HEK293T (cell line): Measurements from ENCODE around the gene PDX1.

Source experiments
- ARNT ChIP-seq: fragments of 450-650 bp; IDR thresholded peaks from 2 replicates; pipeline ENCODE4 v1.6.1; 2017; ENCODE audit warnings: mild to moderate bottlenecking
- BHLHE40 ChIP-seq: fragments of 450-650 bp; IDR thresholded peaks from 2 replicates; pipeline ENCODE4 v1.6.1; 2016; ENCODE audit warnings: mild to moderate bottlenecking, moderate library complexity, borderline replicate concordance
- CTBP1 ChIP-seq: fragments of 450-650 bp; IDR thresholded peaks from 2 replicates; pipeline ENCODE4 v1.6.1; 2016; ENCODE audit warnings: borderline replicate concordance
- ELF4 ChIP-seq: fragments of 450-650 bp; IDR thresholded peaks from 2 replicates; pipeline ENCODE4 v1.6.1; 2017; ENCODE audit warnings: antibody characterized with exemption
- FOXA1 ChIP-seq: fragments of 450-650 bp; IDR thresholded peaks from 2 replicates; pipeline ENCODE4 v1.6.1; 2016; ENCODE audit warnings: mild to moderate bottlenecking
- FOXK2 ChIP-seq: fragments of 450-650 bp; IDR thresholded peaks from 2 replicates; pipeline ENCODE4 v1.6.1; 2016; ENCODE audit warnings: mild to moderate bottlenecking
- FOXM1 ChIP-seq: fragments of 450-650 bp; IDR thresholded peaks from 2 replicates; pipeline ENCODE4 v1.6.1; 2017; ENCODE audit warnings: mild to moderate bottlenecking, borderline replicate concordance
- HDGF ChIP-seq: fragments of 450-650 bp; IDR thresholded peaks from 2 replicates; pipeline ENCODE4 v1.6.1; 2017; ENCODE audit warnings: antibody characterized with exemption, borderline replicate concordance
- L3MBTL2 ChIP-seq: fragments of 450-650 bp; conservative IDR thresholded peaks from 2 replicates; pipeline ENCODE4 v1.6.1; 2016; ENCODE audit warnings: mild to moderate bottlenecking
- LEF1 ChIP-seq: fragments of 450-650 bp; IDR thresholded peaks from 2 replicates; pipeline ENCODE4 v1.6.1; 2017; ENCODE audit warnings: mild to moderate bottlenecking, borderline replicate concordance
- NFRKB ChIP-seq: fragments of 450-650 bp; IDR thresholded peaks from 2 replicates; pipeline ENCODE4 v1.6.1; 2016; ENCODE audit warnings: mild to moderate bottlenecking, moderate library complexity
- SP1 ChIP-seq: fragments of 450-650 bp; IDR thresholded peaks from 2 replicates; pipeline ENCODE4 v1.6.1; 2017
- SUZ12 ChIP-seq: fragments of 450-650 bp; IDR thresholded peaks from 2 replicates; pipeline ENCODE4 v1.6.1; 2016; ENCODE audit warnings: mild to moderate bottlenecking
- TARDBP ChIP-seq: fragments of 450-650 bp; IDR thresholded peaks from 2 replicates; pipeline ENCODE4 v1.6.1; 2016

- TF ChIP-seq ELF4 = no peak
- no peak for TF ChIP-seq ARNT
- no peak for TF ChIP-seq FOXA1
- TF ChIP-seq BHLHE40 = no peak
- no peak for TF ChIP-seq SP1
- TF ChIP-seq NFRKB = no peak
- no peak for TF ChIP-seq HDGF
- no peak for TF ChIP-seq FOXM1
- no peak for TF ChIP-seq TARDBP
- no peak for TF ChIP-seq SUZ12
- no peak for TF ChIP-seq FOXK2
- TF ChIP-seq CTBP1 = no peak
- TF ChIP-seq L3MBTL2 = no peak
- no peak for TF ChIP-seq LEF1
Measured at GRCh38 chr13:27913160-27913559, 6.6 kb upstream of the PDX1 start.
